ENCODE results near the gene RBM43. TPM values are rescaled to one million over a fixed set of nuclear protein-coding genes. Genes with fewer than 3 reads are reported as not detected.
"Not testable (repeated sequence)": the region's sequence is repeated elsewhere in the genome, so short reads cannot be mapped to it uniquely, and the experiment has no call there.

RBM43 gene
- 3.7 TPM for total RNA-seq (2021; ENCODE audit: unreplicated experiment)
- polyA plus RNA-seq (2012; ENCODE audit: insufficient read length), result 1.7 TPM
- Bru-seq, nascent RNA, result percentile 57 among the genes with signal in this experiment
- BruChase-seq, experiment 1, labeled RNA remaining after a 2-hour chase, result percentile 69 among the genes with signal in this experiment
- percentile 57 among the genes with signal in this experiment for BruChase-seq, experiment 2, labeled RNA remaining after a 6-hour chase
- long read RNA-seq, full-length matches to known transcripts, result 1 of 2 reads
- long read RNA-seq, partial matches to known transcripts, result 0 of 2 reads
- long read RNA-seq, other reads (novel, unspliced or antisense), result 1 of 2 reads

- no peak for DNase-seq (ENCODE audit: low read depth, low spot score)
- Histone ChIP-seq H3K27me3 (ENCODE audit: control insufficient read depth, insufficient read depth, low read length) (no peaks in the 10 kb centered on the region), H3K4me1 (ENCODE audit: control insufficient read depth, insufficient read depth, low read length) (peaks cover 16% of the 10 kb centered on the region), H3K27ac (ENCODE audit: low read length) (peak within 1 kb of the TSS; percentile 98), H3K36me3 (ENCODE audit: control insufficient read depth, insufficient read depth, low read length) (no peaks in the 10 kb centered on the region), H3K9me3 (ENCODE audit: control insufficient read depth, insufficient read depth, low read depth, low read length) (no peaks in the 10 kb centered on the region), H3K4me3 (ENCODE audit: low read depth in 2 of 2, low read length in 2 of 2) (peak within 1 kb of the TSS; percentile 71)
- in situ Hi-C loops (cut with HindIII; ENCODE audit: low pct_unique_long_range_greater_than_20kb, low sequenced_read_pairs), result no loop called here
- ChIA-PET CTCF (no interaction called here), POLR2A (interaction anchor here (0.6 to 0.7 kb wide), 2 partner anchors 42 to 519 kb away, joined by 3 to 5 read pairs; no protein-coding TSS in a partner anchor)
- intact Hi-C loops (cut with micrococcal nuclease; ENCODE audit: unreplicated experiment), result no loop called here
- ATAC-seq, result peak; percentile 93
- TF ChIP-seq REST (IDR thresholded peaks at IDR 0.05; ENCODE audit: insufficient read depth in 1 of 2, low read depth in 2 of 2, low read length in 1 of 2) (no peak), CTCF (IDR thresholded peaks at IDR 0.05) (no peak; the same call in 1 of the 2 replicates), TCF7L2 (IDR thresholded peaks at IDR 0.05; ENCODE audit: low read depth, low read length) (no peak), POLR2AphosphoS5 (IDR thresholded peaks at IDR 0.05; ENCODE audit: low read depth, low read length) (peak; percentile 60; the same call in 1 of the 2 replicates), SIN3A (IDR thresholded peaks at IDR 0.05; ENCODE audit: borderline replicate concordance, insufficient read depth, low read depth, low read length) (0 out of 2 replicates have a peak, but pooled peaks have one; percentile 34)
- no TSS peak for BruUV-seq (replicated peaks)
Measured at GRCh38 chr2:151261231-151261976, at the start of gene RBM43. Gene RBM43, minus strand, starts transcription at chr2:151261863. Its CDS starts 136 bp downstream, at chr2:151261727.

GRCh38 chr2:151310313-151310712 is 48.6 kb upstream of the RBM43 start:
- POLR2A ChIA-PET; H3K4me1 ChIP-seq (ENCODE audit: control insufficient read depth, insufficient read depth, low read length); ATAC-seq; CTCF ChIA-PET; in situ Hi-C loops (cut with HindIII; ENCODE audit: low pct_unique_long_range_greater_than_20kb, low sequenced_read_pairs); H3K9me3 ChIP-seq (ENCODE audit: control insufficient read depth, insufficient read depth, low read depth, low read length); H3K36me3 ChIP-seq (ENCODE audit: control insufficient read depth, insufficient read depth, low read length); H3K27ac ChIP-seq (ENCODE audit: low read length); BruUV-seq (replicated peaks); DNase-seq (ENCODE audit: low read depth, low spot score); H3K27me3 ChIP-seq (ENCODE audit: control insufficient read depth, insufficient read depth, low read length); intact Hi-C loops (cut with micrococcal nuclease; ENCODE audit: unreplicated experiment): not testable (repeated sequence)
- H3K4me3 ChIP-seq (ENCODE audit: low read depth in 2 of 2, low read length in 2 of 2), result peak overlapping the region in 1 of 2 experiments; percentile 20; a peak in 1 of 4 replicates
